UCSD-AML1 (cell line): ENCODE data around the gene EMP2.
"Not testable (repeated sequence)": the region's sequence is repeated elsewhere in the genome, so short reads cannot be mapped to it uniquely, and the experiment has no call there.

Experiments used
- DNase-seq: peaks from one replicate; lab custom pipeline; 2025; ENCODE audit not compliant: unreplicated experiment; lab: John Stamatoyannopoulos, UW

Gene EMP2

GRCh38 chr16:10578474-10579316, 1.7 kb downstream of the EMP2 start:
- DNase-seq: no peak

GRCh38 chr16:10577305-10578202, 2.8 kb downstream of the EMP2 start:
- no peak for DNase-seq

GRCh38 chr16:10576390-10577304, 3.8 kb downstream of the EMP2 start:
- DNase-seq: no peak

- DNase-seq: no peak
These were observed 4.8 kb downstream of the EMP2 start for GRCh38 chr16:10575506-10576130.

- DNase-seq: no peak
These were observed 7.8 kb downstream of the EMP2 start for GRCh38 chr16:10572611-10573010.

- DNase-seq: no peak
These were observed 9.0 kb downstream of the EMP2 start for GRCh38 chr16:10571354-10571753.

- DNase-seq: no peak
These were observed 10.8 kb downstream of the EMP2 start for GRCh38 chr16:10569621-10570020.

GRCh38 chr16:10566613-10567012, 13.8 kb downstream of the EMP2 start:
- no peak for DNase-seq

- no peak for DNase-seq
These were observed 15.2 kb downstream of the EMP2 start for GRCh38 chr16:10565167-10565566.

- peak; percentile 38 for DNase-seq
These were observed 15.8 kb downstream of the EMP2 start for GRCh38 chr16:10564591-10564990.

- no peak for DNase-seq
These were observed 18.0 kb downstream of the EMP2 start for GRCh38 chr16:10562361-10562899.

- DNase-seq: no peak
These were observed 19.0 kb downstream of the EMP2 start for GRCh38 chr16:10561425-10561824.

- DNase-seq: no peak
These were observed 19.4 kb downstream of the EMP2 start for GRCh38 chr16:10561001-10561400.

- not testable (repeated sequence) for DNase-seq
These were observed 20.6 kb downstream of the EMP2 start for GRCh38 chr16:10559792-10560191.

GRCh38 chr16:10558746-10559641, 21.4 kb downstream of the EMP2 start:
- no peak for DNase-seq

- DNase-seq: no peak
These were observed 22.1 kb downstream of the EMP2 start for GRCh38 chr16:10558305-10558704.

- no peak for DNase-seq
These were observed 22.6 kb downstream of the EMP2 start for GRCh38 chr16:10557750-10558149.

- no peak for DNase-seq
These were observed 24.2 kb downstream of the EMP2 start for GRCh38 chr16:10556236-10556635.

- DNase-seq: no peak
These were observed 25.8 kb downstream of the EMP2 start for GRCh38 chr16:10554569-10554968.
